WTC11 (cell line): ENCODE results near the gene MYOD1. TPM values are rescaled to one million over a fixed set of nuclear protein-coding genes. Genes with fewer than 3 reads are reported as not detected.

Source experiments
- ATAC-seq: fragments of 200-7000 bp; cut with Tn5 transposase; 2 replicates; pipeline ENCODE4 v1.10.0; 2021; ENCODE audit warnings: mild to moderate bottlenecking, moderate library complexity
- CTCF ChIA-PET: fragments of 300-600 bp; sonication (Branson Sonifier 250); formaldehyde crosslinking; loops from one replicate; lab custom pipeline; 2021; ENCODE audit warnings: antibody characterized with exemption; lab: Charles Lee
- POLR2A ChIA-PET: fragments of 350-600 bp; sonication (Branson Sonifier 250); formaldehyde crosslinking; loops from one replicate; lab custom pipeline; 2021; ENCODE audit warnings: antibody characterized with exemption; lab: Charles Lee
- DNase-seq: peaks from one replicate; pipeline ENCODE4 v3.0.0; 2021; ENCODE audit warnings: low spot score
- H3K27ac Mint-ChIP-seq: 2 replicates; pipeline ENCODE4 v1.8.0; 2021; ENCODE audit warnings: mixed read lengths
- H3K27me3 Mint-ChIP-seq: 2 replicates; pipeline ENCODE4 v1.8.0; 2021; ENCODE audit warnings: low read depth, mild to moderate bottlenecking, moderate library complexity, mixed read lengths
- H3K36me3 Mint-ChIP-seq: 2 replicates; pipeline ENCODE4 v1.8.0; 2021; ENCODE audit warnings: mixed read lengths
- H3K4me1 Mint-ChIP-seq: 2 replicates; pipeline ENCODE4 v1.8.0; 2022; ENCODE audit warnings: mixed read lengths
- H3K4me3 Mint-ChIP-seq: 2 replicates; pipeline ENCODE4 v1.8.0; 2021; ENCODE audit warnings: mild to moderate bottlenecking, moderate library complexity, mixed read lengths
- H3K9me3 Mint-ChIP-seq: 2 replicates; pipeline ENCODE4 v1.8.0; 2021; ENCODE audit warnings: mixed read lengths
- FOXP1 ChIP-seq: sonication (generic); formaldehyde crosslinking; IDR thresholded peaks from 2 replicates; pipeline ENCODE4 v1.8.0; 2022; ENCODE audit warnings: missing genetic modification reagents, mild to moderate bottlenecking, moderate library complexity, borderline replicate concordance
- GABPB1 ChIP-seq: sonication (generic); formaldehyde crosslinking; IDR thresholded peaks from 2 replicates; pipeline ENCODE4 v1.8.1; 2023; ENCODE audit warnings: mild to moderate bottlenecking, missing genetic modification reagents
- GRHL2 ChIP-seq: fragments of 250-450 bp; sonication (Bioruptor Pico); IDR thresholded peaks from 2 replicates; pipeline ENCODE4 v1.8.0; 2022; ENCODE audit warnings: mild to moderate bottlenecking, moderate library complexity; ENCODE audit not compliant: insufficient replicate concordance, severe bottlenecking
- NFATC4 ChIP-seq: fragments of 250-450 bp; sonication (Bioruptor Pico); IDR thresholded peaks from 2 replicates; pipeline ENCODE4 v1.9.0; 2021; ENCODE audit warnings: mild to moderate bottlenecking
- RELA ChIP-seq: sonication (generic); formaldehyde crosslinking; IDR thresholded peaks from 2 replicates; pipeline ENCODE4 v1.8.1; 2022; ENCODE audit warnings: missing genetic modification reagents, mild to moderate bottlenecking, borderline replicate concordance
- SMAD4 ChIP-seq: sonication (generic); formaldehyde crosslinking; IDR thresholded peaks from 2 replicates; pipeline ENCODE4 v1.8.0; 2022; ENCODE audit warnings: mild to moderate bottlenecking, missing genetic modification reagents
- TEAD1 ChIP-seq: sonication (generic); formaldehyde crosslinking; IDR thresholded peaks from 2 replicates; pipeline ENCODE4 v1.8.0; 2022; ENCODE audit warnings: mild to moderate bottlenecking, missing genetic modification reagents
- ZNF263 ChIP-seq: sonication (generic); formaldehyde crosslinking; IDR thresholded peaks from 2 replicates; pipeline ENCODE4 v1.8.1; 2022; ENCODE audit warnings: low read depth, mild to moderate bottlenecking, moderate library complexity, missing genetic modification reagents
- total RNA-seq: library from RNA; stranded (reverse); gene quantifications from 3 replicates; pipeline ENCODE4 v1.2.3, GENCODE V29; 2021
- TF ChIP-seq, protein P1 (sequence below): sonication (generic); formaldehyde crosslinking; IDR thresholded peaks from 2 replicates; pipeline ENCODE4 v1.8.1; 2022; ENCODE audit warnings: mild to moderate bottlenecking, missing genetic modification reagents, moderate library complexity, borderline replicate concordance
- TF ChIP-seq, protein P2 (sequence below): sonication (generic); formaldehyde crosslinking; IDR thresholded peaks from 2 replicates; pipeline ENCODE4 v1.8.0; 2023; ENCODE audit warnings: missing genetic modification reagents, mild to moderate bottlenecking, borderline replicate concordance

Gene MYOD1
- total RNA-seq, 1 experiment from 2014 or later = not detected

DNA sequence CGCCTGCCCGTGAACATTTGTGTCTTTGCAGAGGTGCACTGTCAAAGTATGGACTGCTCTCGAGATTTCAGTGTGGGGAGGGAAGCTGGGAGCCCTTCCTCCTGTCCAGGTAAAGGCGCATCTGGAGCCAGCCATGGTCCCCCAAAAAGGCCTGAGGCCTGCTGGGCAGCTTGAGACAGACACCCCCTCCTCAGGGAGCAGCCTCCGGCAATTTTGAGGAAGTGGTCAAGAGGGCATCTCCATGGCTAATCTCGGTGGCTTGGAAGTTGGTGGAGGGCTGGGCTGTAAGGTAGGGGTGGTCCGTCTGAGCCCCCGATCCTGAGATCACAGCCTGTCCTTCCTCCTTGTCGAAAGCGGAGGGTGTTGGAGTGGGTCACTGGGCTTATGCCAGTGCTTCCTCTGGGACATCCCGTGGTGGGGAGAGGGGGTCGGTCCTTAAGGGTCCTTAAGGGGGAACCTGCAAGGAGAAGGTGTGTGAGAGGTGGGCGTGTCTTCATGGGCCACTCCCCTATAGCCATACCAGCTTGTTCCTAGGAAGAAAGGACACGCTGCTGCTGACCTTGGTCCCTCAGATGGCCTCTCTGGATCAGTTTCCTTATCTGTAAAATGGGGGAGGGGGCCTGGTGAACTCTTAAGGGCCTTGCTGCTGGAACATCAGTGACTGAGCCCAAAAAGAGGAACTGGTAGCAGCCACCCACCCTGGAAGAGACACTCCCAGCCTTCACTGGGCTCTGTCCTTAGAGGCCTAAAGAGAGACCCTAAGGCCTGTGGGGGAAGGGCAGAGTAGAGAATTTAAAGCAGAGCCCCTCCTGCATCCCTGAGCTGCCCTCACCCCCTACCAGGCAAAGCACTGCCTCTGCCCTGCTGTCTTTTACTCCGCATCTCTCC lies 17.8 kb downstream of the MYOD1 start:
- no peak overlapping the region for H3K27ac Mint-ChIP-seq
- ChIA-PET POLR2A (interaction anchor here (1.1 kb wide), 1 partner anchor 9 kb away, joined by 3 read pairs; no protein-coding TSS in a partner anchor), CTCF (interaction anchor here (0.7 to 4.3 kb wide), 8 partner anchors 16 to 241 kb away, joined by 3 to 83 read pairs (median 19); partner anchors contain the start of gene MYOD1)
- H3K4me1 Mint-ChIP-seq = peaks cover 11% of the 10 kb centered on the region
- H3K9me3 Mint-ChIP-seq = no peaks in the 10 kb centered on the region
- no peak overlapping the region for H3K4me3 Mint-ChIP-seq
- H3K27me3 Mint-ChIP-seq = peaks cover 24% of the 10 kb centered on the region
- ATAC-seq = no peak
- TF ChIP-seq GRHL2 (CRISPR knock-in tag) (no peak), RELA (CRISPR knock-in tag) (no peak)
- TF ChIP-seq, all 79 proteins: peak for 0
- DNase-seq = no peak
- H3K36me3 Mint-ChIP-seq = no peaks in the 10 kb centered on the region

DNA sequence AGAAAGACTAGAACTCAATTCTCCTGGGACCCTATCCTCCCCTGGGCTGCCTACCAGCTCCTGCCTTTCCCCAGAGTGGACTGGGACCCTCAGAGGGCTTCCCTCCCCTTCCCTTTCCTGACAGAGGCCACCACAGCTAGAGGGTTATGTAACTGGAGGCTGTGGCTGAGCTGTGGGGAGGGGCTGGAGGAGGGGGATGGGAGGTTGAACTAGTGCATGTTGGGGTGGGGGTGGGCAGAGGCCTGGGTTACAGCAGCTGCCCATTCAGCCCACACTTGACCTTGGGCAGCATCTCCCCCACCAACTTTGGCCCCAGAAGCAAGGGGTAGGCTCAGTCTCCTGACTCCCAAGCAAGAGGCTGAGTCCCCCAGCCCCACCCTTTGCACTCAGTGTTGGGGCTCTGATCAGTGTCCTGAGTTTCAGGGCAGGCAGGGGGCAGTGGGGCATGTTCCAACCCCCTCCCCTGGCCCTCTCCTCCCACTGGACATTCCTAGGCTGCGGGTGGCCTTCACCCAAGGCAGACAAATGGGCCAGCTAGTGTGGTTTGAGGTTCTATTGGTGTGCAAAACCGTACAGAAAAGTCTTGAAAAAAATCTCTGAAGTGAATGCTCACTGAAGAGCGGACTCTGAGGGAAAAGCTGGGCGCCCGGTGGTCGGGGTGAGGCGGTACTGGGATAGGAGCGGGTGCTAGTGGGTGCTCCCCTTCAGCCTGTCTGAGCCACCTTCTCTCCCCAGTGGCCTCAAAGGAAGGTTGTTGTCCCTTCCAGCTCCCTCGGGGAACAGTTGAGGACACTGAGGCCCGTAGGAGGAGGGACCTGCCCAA lies 19.0 kb downstream of the MYOD1 start:
- no peak for ATAC-seq
- Mint-ChIP-seq H3K36me3 (no peaks in the 10 kb centered on the region), H3K4me1 (peaks cover 11% of the 10 kb centered on the region), H3K27ac (no peak overlapping the region), H3K27me3 (peaks cover 13% of the 10 kb centered on the region), H3K4me3 (no peak overlapping the region), H3K9me3 (no peaks in the 10 kb centered on the region)
- DNase-seq = no peak
- no peak for TF ChIP-seq NFATC4 (CRISPR knock-in tag)
- 0 out of 2 replicates have a peak, but pooled peaks have one; percentile 34 for TF ChIP-seq FOXP1 (CRISPR knock-in tag)
- TF ChIP-seq ZNF263 = 0 out of 2 replicates have a peak, but pooled peaks have one; percentile 31
- POLR2A ChIA-PET = no interaction called here
- CTCF ChIA-PET = interaction anchor here (0.7 to 3.1 kb wide), 17 partner anchors 8 to 241 kb away, joined by 3 to 21 read pairs (median 5); no protein-coding TSS in a partner anchor

DNA sequence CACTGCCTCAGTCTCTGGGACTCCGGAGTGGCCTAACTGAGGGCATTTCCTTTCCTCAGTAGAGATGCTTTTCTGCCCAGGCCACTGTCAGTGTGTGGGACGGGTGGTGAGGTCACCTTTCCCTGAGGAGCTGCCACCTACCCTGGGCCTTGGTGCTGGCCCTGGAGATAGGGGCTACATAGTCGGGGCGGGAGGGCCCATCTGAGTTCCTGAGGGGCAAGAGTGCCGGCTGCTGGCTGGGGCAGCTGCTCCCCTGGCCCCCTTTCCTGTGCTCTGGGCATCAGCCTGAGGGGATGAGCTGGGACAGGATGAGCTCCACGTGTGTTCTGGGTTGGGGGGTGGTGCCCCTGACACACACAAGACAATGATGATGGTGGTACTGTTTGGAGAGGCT lies 20.6 kb downstream of the MYOD1 start:
- H3K4me1 Mint-ChIP-seq = peaks cover 8% of the 10 kb centered on the region
- no peak for DNase-seq
- H3K36me3 Mint-ChIP-seq = no peaks in the 10 kb centered on the region
- H3K9me3 Mint-ChIP-seq = no peaks in the 10 kb centered on the region
- ATAC-seq = no peak
- POLR2A ChIA-PET = no interaction called here
- TF ChIP-seq, protein P1, sequence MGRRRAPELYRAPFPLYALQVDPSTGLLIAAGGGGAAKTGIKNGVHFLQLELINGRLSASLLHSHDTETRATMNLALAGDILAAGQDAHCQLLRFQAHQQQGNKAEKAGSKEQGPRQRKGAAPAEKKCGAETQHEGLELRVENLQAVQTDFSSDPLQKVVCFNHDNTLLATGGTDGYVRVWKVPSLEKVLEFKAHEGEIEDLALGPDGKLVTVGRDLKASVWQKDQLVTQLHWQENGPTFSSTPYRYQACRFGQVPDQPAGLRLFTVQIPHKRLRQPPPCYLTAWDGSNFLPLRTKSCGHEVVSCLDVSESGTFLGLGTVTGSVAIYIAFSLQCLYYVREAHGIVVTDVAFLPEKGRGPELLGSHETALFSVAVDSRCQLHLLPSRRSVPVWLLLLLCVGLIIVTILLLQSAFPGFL (CRISPR knock-in tag) = no peak
- no peak for TF ChIP-seq NFATC4 (CRISPR knock-in tag)
- TF ChIP-seq TEAD1 (CRISPR knock-in tag) = no peak
- no peak for TF ChIP-seq GABPB1 (CRISPR knock-in tag)
- TF ChIP-seq, protein P2, sequence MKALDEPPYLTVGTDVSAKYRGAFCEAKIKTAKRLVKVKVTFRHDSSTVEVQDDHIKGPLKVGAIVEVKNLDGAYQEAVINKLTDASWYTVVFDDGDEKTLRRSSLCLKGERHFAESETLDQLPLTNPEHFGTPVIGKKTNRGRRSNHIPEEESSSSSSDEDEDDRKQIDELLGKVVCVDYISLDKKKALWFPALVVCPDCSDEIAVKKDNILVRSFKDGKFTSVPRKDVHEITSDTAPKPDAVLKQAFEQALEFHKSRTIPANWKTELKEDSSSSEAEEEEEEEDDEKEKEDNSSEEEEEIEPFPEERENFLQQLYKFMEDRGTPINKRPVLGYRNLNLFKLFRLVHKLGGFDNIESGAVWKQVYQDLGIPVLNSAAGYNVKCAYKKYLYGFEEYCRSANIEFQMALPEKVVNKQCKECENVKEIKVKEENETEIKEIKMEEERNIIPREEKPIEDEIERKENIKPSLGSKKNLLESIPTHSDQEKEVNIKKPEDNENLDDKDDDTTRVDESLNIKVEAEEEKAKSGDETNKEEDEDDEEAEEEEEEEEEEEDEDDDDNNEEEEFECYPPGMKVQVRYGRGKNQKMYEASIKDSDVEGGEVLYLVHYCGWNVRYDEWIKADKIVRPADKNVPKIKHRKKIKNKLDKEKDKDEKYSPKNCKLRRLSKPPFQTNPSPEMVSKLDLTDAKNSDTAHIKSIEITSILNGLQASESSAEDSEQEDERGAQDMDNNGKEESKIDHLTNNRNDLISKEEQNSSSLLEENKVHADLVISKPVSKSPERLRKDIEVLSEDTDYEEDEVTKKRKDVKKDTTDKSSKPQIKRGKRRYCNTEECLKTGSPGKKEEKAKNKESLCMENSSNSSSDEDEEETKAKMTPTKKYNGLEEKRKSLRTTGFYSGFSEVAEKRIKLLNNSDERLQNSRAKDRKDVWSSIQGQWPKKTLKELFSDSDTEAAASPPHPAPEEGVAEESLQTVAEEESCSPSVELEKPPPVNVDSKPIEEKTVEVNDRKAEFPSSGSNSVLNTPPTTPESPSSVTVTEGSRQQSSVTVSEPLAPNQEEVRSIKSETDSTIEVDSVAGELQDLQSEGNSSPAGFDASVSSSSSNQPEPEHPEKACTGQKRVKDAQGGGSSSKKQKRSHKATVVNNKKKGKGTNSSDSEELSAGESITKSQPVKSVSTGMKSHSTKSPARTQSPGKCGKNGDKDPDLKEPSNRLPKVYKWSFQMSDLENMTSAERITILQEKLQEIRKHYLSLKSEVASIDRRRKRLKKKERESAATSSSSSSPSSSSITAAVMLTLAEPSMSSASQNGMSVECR (CRISPR knock-in tag) = no peak
- no peak for TF ChIP-seq SMAD4 (CRISPR knock-in tag)
- TF ChIP-seq, all 79 proteins: peak for 0
- Mint-ChIP-seq H3K27me3 (peaks cover 2% of the 10 kb centered on the region; the same call in 1 of the 2 replicates), H3K4me3 (no peak overlapping the region), H3K27ac (no peak overlapping the region)
- CTCF ChIA-PET = interaction anchor here (1.2 to 3.1 kb wide), 8 partner anchors 9 to 239 kb away, joined by 4 to 21 read pairs (median 7); no protein-coding TSS in a partner anchor
